LNCaP clone FGC (cell line): Measurements from ENCODE around the gene EVI5L.

Source experiments
- DNase-seq: peaks from one replicate; pipeline ENCODE4 v3.0.0-alpha.2; 2011; ENCODE audit warnings: low read depth
- H3K4me3 ChIP-seq: 2 replicates; pipeline ENCODE4 v1.5.1; 2011; ENCODE audit warnings: mild to moderate bottlenecking, low read depth, low read length, control low read depth
- TF ChIP-seq, protein P1 (sequence below): IDR thresholded peaks from 2 replicates; pipeline ENCODE4 v1.5.1; 2012; ENCODE audit warnings: mild to moderate bottlenecking; ENCODE audit not compliant: control insufficient read depth, insufficient read depth; ENCODE audit errors: extremely low read depth

The EVI5L gene

DNA sequence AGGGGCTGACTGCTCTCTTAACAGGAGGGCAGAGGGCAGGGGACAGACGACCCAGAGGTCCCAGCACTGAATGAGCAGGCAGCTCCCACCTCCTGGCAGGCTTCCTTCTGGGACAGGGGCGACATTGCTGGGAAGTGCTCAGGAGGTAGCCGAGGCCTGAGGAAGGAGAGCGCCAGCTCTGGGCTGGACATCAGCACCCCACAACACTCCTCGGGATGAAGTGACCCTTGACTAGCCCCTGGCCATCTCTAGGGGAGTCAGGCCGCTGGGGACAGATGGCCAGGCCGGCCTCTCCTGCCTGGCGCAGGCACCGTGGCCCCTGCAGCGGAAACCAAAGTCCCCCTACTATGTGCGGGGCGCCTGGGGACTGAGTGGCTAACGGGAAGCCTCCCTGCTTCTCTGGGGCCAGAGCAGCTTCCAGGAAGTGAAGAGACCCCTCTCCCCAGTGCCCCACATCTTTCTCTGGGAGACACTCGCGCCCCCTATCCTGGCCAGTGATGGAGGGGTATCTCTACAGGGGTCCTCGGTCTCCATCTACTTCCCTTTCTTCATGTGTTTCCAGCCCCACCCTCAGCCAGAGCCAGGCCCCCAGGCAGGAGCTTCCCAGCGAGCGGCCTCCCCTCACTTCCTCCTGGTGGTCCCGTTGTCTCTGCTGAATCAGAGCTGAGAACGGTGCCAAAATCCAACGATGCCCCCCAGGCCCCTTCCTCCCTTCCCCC is 34.1 kb downstream of the EVI5L start:
- DNase-seq: no peak
- TF ChIP-seq, protein P1, sequence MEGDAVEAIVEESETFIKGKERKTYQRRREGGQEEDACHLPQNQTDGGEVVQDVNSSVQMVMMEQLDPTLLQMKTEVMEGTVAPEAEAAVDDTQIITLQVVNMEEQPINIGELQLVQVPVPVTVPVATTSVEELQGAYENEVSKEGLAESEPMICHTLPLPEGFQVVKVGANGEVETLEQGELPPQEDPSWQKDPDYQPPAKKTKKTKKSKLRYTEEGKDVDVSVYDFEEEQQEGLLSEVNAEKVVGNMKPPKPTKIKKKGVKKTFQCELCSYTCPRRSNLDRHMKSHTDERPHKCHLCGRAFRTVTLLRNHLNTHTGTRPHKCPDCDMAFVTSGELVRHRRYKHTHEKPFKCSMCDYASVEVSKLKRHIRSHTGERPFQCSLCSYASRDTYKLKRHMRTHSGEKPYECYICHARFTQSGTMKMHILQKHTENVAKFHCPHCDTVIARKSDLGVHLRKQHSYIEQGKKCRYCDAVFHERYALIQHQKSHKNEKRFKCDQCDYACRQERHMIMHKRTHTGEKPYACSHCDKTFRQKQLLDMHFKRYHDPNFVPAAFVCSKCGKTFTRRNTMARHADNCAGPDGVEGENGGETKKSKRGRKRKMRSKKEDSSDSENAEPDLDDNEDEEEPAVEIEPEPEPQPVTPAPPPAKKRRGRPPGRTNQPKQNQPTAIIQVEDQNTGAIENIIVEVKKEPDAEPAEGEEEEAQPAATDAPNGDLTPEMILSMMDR: no peak
- H3K4me3 ChIP-seq: no peak overlapping the region

DNA sequence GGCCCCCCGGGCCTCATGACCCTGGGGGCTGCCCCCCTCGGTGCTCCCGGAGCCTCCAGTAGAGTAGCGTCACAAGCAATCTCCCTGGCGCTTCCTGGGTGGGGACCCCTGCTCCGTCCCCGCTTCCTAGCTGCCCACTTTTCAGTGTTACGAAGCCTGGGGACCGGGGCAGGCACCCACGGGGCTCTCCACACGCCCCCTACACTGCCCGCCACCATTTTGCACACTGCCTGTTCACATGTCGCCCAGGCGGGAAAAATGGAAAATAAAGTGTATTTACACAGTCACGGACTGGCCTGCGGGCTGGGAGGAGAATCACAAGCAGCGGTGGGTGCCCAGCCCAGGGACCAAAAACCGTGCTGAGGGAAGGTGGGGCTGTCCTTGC is 34.7 kb downstream of the EVI5L start:
- TF ChIP-seq, protein P1: no peak
- DNase-seq: no peak

DNA sequence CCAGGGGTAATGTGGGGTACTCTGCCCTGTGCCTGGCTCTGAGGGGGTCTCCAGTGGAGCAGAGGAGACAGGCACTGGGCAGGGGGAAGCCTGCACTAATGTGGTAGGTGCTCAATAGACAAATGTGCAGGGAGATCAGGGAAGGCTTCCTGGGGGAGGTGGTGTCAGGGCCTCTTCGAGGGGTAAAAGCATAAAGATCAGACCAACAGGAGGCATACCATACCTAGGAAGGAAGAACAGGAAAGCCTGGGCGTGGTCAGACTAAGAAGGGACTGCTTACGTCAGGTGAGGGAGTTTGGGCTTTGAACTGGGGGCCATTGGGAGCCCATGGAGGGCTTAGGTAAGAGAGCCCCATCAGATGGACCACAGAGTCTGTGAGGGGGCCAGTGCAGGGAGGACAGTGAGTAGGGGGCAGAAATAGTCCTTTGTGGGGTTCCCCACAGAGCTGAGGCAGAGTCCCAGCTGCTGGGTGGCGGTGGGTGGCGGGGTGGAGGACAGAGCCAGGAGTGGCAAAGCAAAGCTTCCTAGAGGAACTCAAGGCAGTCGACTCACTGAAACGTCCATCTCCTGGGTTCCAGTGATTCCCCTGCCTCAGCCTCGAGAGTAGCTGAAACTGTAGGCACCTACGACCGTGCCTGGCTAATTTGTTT is 35.4 kb downstream of the EVI5L start:
- TF ChIP-seq, protein P1: no peak
- H3K4me3 ChIP-seq: no peak overlapping the region
- no peak for DNase-seq

More for the DNA sequence above, 34.7 kb downstream of the EVI5L start:
- H3K4me3 ChIP-seq: no peak overlapping the region

DNA sequence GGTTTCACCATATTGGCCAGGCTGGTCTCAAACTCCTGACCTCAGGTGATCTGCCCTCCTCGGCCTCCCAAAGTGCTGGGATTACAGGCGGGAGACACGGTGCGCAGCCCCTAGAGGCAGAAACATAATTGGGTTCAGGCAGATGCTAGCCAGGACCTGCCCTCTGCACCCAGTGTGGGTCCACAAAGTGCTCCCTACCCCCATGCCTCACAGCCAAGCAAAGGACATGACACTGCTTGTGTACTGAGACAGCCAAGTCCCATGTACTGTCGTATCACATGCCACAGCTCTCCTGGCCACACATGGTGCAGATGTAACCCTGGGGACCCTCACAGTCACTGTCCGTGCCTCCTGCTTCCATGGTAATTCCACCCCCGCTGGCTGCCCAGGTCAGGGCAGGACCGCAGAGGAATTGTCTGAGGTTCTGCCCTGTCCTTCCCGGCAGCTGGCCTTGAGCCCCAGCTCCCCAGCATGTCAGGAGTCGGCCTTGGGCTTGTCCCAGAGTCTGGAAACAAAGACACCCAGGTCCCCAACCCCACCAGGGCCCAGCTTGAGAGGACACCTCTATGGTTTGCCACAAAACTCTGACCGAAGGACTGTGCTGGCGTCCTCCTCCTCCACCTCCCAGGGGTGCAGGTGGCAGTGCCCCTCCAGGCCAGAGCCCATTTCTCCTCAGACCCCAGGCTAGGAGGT is 36.5 kb downstream of the EVI5L start:
- H3K4me3 ChIP-seq: no peak overlapping the region
- TF ChIP-seq, protein P1: no peak
- DNase-seq: no peak

DNA sequence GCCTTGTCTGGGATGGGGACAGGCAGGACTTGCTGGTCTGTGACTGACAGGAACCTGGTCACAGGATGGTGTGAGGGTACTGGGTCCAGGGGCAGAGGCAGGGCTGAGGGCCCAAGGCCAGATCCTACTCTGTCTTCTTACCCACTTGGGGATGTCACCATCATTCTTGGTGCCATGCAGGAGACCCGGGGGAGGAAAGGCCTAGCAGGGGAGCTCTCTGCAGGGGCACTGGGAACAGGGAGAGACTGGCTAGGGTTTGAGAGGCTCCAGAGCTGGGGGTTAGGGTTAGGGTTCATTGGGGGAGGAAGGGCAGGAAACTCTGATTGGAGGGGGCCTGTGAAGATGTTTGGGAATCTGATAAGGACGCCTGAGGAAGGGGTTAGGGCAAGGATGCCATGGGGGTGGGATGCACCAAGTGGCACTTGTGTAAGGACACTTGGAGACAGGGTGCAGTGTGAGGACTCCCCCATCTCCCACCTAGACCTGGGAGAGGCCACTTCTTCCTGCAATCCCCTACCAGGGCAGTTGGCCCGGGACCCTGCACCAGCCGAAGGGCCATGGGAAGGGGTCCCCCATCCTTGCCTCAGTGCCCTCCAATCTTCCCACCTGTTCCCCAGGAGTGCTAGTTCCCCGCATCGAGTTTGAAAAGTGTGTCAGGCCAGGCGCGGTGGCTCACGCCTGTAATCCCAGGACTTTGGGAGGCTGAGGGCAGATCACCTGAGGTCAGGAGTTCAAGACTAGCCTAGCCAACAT is 37.2 kb downstream of the EVI5L start:
- DNase-seq: no peak
- H3K4me3 ChIP-seq: no peak overlapping the region
- TF ChIP-seq, protein P1: no peak

DNA sequence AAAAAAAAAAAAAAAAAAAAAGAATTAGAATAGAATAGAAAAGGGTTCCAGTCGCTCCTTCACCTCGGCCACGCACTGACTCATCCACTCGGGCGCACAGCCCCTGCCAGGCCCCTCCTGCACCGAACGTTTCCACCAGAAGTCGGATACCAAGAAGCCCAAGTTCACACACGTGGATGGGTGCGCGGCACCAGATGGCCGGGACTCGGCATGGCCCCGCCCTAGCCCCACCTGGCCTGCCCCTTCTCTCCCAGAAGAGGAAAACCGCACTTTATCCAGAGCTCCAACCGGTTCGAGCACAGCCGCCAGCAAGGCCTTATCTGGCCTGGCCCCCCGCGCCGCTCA is 38.3 kb downstream of the EVI5L start:
- DNase-seq: no peak
- H3K4me3 ChIP-seq: no peak overlapping the region
- TF ChIP-seq, protein P1: no peak
